COLO829 (cell line): ENCODE measurements around the gene CA5B.
A peak's percentile ranks its signal among the peaks of the same experiment; 100 is the strongest.
"Not testable (repeated sequence)": the region's sequence is repeated elsewhere in the genome, so short reads cannot be mapped to it uniquely, and the experiment has no call there.

Source experiments
- DNase-seq: peaks from one replicate; pipeline ENCODE4 v3.0.0; 2012; ENCODE audit warnings: low spot score

The CA5B gene

GRCh38 chrX:15748841-15749240 is 10.8 kb downstream of the CA5B start:
- no peak for DNase-seq

- DNase-seq = no peak
These were observed 11.9 kb downstream of the CA5B start for GRCh38 chrX:15749642-15750610.

GRCh38 chrX:15750611-15751154 is 12.6 kb downstream of the CA5B start:
- no peak for DNase-seq

GRCh38 chrX:15751155-15751819 is 13.2 kb downstream of the CA5B start:
- peak; percentile 19 for DNase-seq

GRCh38 chrX:15755091-15755490 is 17.0 kb downstream of the CA5B start:
- no peak for DNase-seq

GRCh38 chrX:15758140-15758539 is 20.1 kb downstream of the CA5B start:
- no peak for DNase-seq

GRCh38 chrX:15759886-15760285 is 21.8 kb downstream of the CA5B start:
- DNase-seq = not testable (repeated sequence)

- DNase-seq = peak; percentile 40
These were observed 23.6 kb downstream of the CA5B start for GRCh38 chrX:15761564-15762191.

GRCh38 chrX:15769300-15769954 is 31.4 kb downstream of the CA5B start:
- DNase-seq = no peak

- peak; percentile 14 for DNase-seq
These were observed 44.1 kb downstream of the CA5B start for GRCh38 chrX:15781961-15782699.

GRCh38 chrX:15785176-15785750 is 47.2 kb downstream of the CA5B start:
- DNase-seq = no peak

GRCh38 chrX:15786915-15787314 is 48.8 kb downstream of the CA5B start:
- no peak for DNase-seq

- DNase-seq = peak; percentile 80
These were observed 52.1 kb downstream of the CA5B start, which contains the start of gene ZRSR2 for GRCh38 chrX:15789979-15790768. Gene ZRSR2, plus strand, starts transcription at chrX:15790484. Its CDS starts 12 bp downstream, at chrX:15790496.

GRCh38 chrX:15790769-15791290 is 52.8 kb downstream of the CA5B start:
- DNase-seq = no peak

- no peak for DNase-seq
These were observed 59.6 kb downstream of the CA5B start for GRCh38 chrX:15797707-15798106.

GRCh38 chrX:15804563-15804962 is 66.5 kb downstream of the CA5B start:
- no peak for DNase-seq

GRCh38 chrX:15808254-15808653 is 70.2 kb downstream of the CA5B start:
- no peak for DNase-seq

GRCh38 chrX:15812192-15812938 is 74.3 kb downstream of the CA5B start:
- DNase-seq = no peak

- DNase-seq = no peak
These were observed 75.3 kb downstream of the CA5B start for GRCh38 chrX:15813416-15813815.
